Measurements from ENCODE around the gene ALX4.

Gene ALX4

GRCh38 chr11:44266056-44266780 lies 43.7 kb downstream of the ALX4 start:
- no peak for DNase-seq

GRCh38 chr11:44264761-44265160 lies 45.2 kb downstream of the ALX4 start:
- no peak for DNase-seq

GRCh38 chr11:44264438-44264749 lies 45.5 kb downstream of the ALX4 start:
- no peak for DNase-seq

DNA sequence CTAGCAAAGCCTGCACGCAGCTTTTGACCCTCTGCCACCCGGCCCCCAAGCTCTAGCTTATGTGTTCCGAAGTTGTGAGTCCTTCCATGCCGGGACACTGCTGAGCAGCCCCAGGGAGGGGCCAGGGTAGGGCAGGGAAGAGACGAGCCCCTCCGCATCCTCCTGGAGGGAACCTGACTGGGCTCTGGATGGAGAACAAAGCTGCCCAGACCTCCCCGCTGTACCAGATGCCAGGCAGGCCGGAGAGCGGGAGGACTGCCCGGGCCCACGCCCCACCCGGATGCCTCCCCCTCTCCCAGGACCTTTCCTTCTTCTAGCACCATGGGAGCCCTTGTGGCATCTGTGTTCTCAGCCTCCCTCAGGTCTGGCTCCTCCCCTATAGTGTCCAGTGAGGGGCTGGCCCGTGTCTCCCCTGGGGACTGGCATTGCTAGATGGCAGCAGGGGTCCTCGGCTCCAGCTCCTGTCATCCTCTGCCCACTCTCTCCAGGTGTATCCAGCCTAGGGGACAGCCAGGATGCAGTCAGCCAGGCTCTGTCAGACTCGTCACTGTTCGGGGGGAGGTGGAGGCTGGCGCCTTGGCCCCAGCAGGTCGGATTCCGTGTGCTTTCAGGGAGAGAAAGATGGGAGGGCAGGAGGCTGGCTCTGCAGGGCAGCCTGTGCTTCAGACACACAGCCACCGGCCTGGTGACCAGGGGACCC lies 46.1 kb downstream of the ALX4 start:
- no peak for DNase-seq

- DNase-seq: no peak
These were observed 47.9 kb downstream of the ALX4 start for GRCh38 chr11:44261800-44262591.

DNA sequence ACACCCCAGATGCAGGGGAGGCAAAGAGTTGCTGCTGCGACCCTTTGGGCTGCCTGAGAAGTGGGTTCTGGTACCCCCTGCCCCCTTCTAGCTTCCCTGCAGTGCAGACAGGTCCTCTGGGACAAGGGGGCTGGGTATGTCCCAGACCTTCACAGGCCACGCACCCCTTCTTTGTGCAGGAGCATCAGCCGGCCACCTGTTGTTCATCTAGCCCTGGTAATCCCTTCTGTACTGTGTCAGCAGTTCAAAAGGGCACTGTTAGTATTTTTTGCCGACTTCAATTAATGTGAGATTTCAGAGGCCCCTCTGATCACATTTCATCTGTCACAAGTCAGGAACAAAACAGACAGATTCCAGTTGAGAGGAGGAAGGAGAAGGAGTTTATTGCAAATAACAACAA lies 49.9 kb downstream of the ALX4 start:
- no peak for DNase-seq

DNA sequence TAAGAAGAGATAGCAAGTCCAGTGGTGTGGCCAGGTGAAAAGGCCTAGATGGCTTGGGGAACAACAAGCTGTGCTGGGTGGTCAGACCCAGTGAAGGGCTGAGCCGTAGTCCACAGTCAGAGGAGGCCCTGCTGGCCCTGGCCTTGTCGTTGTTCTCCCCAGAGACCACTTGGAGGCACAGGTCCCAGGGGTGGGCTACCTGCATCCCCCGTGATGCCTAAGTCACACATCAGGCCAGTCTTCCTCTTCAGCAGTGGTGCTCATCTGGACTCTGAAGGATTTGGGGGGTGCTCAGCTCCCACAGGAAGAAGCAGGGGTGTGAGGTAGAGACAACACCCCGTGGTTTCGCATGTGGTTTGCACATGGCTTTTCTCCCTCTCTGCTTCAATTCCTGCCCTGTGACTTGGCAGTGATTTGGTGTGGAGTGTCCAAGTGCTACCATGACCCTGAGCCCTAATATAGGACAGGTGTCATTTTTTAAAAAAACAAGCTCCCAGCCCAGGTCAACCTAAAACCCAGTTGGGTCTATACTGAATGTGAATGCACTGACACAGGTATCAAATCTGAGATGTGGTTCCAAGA lies 51.0 kb downstream of the ALX4 start:
- no peak for DNase-seq

GRCh38 chr11:44258190-44258489 lies 51.8 kb downstream of the ALX4 start:
- DNase-seq: no peak

DNA sequence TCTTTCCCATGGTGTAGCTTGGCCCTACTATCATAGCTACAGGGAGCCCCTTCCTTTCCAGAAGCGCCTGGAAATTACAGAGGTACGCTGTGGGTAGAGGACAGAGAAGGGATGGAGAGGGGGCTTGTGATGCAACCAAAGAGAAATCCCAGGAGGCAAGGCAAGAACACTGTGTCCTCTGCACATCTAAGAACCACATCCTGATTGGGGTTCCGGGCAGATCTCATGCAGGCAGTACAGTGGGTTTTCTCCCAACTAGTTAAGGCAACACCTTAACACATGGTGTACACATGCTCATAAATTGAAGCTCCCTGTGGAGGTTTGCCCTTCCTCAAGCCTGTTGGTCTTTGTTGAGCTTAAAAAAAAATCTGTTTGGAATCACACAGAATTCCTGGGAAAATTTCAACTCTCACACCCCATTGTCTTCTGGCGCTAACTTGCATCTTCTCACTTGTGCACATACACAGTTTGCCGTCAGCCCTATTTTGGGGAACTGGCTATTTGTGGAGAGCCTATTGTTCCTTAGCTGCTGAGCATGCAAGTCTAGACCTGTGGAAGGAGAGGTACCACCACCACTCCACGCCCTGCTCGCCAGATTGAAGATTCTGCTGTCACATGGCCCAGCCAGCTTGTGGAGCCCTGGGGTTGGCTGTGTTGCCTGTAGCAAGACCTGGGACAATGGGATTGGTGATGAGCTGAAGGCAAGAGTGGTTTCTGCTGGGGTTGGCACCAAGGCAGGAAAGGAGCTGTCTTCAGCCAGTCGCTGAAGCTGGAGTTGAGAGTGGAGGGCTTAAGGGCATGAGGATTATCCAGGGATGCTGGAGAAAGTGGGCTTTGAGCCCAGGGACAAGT lies 52.4 kb downstream of the ALX4 start:
- DNase-seq: no peak

DNA sequence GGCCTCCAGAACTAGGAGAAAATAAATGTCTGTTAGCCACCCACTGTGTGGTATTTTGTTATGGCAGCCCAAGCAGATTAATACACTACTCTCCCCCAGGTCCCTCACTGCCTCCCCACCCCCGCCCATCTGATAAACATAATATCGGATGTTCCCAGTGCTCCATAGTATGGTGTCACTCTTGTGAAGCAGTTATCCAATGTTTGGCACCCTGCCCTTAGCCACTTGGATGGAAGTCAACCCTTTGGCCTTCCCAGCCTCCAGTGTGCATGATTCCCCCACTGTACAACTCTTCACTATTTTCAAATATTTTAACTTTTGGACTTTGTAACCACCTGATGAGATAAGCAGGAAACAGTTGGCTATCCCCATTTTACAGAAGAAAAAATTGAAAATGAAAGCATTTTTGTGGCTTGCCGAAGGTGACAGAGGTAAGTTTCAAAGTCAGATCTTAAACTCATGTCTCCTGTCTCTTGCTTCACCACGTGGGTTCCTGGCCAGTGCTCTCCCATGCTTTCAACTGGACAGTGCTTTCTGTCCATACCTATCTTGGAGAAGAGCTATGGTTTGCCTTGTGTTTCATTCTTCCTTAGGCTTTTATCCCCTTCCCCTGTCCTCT lies 53.2 kb downstream of the ALX4 start:
- no peak for DNase-seq

DNA sequence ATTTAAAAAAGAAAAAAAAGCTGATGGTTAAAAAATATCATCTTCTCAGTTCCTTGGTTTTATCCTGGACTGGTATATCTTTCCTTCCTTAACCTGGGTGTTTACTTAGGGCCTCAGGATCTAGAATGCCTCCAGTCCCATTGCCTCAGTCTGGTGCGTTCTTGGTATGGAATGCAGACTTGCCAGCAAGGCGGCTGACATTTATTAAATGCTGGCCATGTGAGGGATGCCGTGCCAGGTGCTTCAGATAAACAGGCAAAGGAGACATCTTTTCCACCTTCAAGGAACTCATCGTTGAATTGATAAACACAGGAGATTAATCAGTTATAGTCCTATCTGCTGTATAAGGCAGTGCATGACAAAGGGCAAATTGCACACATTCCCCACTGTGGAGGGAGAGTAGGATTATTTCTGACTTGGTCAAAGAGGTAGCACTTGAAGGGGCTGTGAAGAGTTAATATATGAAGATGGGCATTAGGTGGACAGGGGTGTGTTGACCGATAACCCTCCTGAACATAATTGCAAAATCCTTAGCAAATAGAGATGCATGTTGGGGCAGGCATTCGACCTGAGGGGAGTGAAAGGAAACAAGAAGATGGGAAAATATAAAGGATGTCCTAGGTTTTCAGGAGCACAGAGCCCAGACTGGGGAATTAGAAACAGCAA lies 54.4 kb downstream of the ALX4 start:
- DNase-seq: no peak

DNA sequence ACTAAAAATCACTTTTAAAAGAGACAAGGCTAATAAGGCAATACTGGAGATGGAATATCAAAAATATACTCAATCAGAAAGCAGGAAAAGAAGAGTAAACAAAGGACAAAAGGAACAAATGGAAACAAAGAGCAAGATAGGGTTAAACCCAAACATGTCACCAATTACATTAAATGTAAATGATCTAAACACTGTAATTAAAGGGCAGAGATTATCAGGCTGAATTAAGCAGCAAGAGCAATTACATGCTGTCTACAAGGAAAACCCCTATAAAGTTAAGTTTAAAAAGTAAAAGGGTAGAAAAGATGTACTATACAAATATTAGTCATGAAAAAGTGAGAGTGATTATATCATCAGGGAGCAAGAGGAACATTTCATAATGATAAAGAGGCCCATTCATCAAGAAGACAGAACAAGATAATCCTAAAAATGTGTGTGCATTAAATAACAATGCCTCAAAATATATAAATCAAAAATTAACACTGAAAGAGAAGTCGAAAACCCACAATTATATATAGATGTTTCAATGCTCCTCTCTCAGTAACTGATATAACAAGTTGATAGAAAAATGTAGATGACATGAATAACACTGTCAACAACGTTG lies 56.8 kb downstream of the ALX4 start:
- DNase-seq: no peak

DNA sequence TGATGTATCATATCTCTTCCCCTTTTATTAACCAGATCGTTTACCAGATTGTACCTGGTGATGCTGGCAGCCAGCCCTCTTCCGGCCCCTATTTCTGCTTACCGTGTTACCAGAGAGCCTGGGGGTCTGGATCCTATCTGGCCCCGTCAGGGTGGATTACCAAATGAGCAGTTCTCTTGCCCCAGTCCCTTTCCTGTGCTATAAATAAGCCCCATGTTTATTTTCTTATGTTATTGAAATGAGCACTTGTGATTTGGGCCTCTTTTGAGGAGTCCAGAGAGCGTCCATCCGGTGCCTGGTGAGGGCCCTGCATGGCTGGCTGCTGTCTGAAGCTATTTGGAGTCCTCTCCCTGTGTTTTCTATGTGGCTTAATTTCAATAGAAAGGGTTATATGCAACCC lies 59.5 kb downstream of the ALX4 start:
- DNase-seq: no peak

- DNase-seq: no peak
These were observed 61.8 kb downstream of the ALX4 start for GRCh38 chr11:44248109-44248508.

- DNase-seq: no peak
These were observed 62.4 kb downstream of the ALX4 start for GRCh38 chr11:44247508-44247907.

- no peak for DNase-seq
These were observed 63.2 kb downstream of the ALX4 start for GRCh38 chr11:44246726-44247125.

DNA sequence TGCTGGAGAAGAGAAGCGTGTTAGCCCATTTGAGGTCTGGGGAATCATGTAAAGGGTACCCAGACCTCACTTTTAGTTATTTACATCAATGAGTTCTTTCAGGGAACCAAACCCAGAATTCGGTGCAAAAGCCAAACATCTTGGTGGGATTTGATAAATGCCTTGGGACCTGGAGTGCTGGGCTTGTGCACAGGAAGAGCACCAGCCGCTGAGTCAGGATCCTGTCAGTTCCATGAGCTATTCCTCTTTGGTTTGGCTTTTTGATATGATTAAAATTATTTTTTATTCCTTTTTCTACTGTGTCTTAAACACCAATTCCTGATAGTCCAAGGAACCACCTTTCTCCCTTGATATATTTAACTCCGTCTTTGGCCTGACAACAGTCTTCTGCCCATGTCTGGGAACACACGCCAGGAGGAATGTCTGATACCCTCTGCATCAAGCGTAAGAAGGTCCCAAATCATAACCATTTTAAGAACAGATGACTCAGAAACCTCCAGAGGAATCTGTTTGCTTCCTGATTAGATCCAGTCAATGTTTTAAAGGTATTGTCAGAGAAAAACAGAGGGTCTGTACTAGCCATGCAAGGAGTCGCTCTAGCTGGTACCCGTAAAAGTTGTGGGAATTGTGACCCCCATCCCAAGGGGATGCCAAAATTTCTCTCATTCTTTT lies 65.2 kb downstream of the ALX4 start:
- DNase-seq: no peak

DNA sequence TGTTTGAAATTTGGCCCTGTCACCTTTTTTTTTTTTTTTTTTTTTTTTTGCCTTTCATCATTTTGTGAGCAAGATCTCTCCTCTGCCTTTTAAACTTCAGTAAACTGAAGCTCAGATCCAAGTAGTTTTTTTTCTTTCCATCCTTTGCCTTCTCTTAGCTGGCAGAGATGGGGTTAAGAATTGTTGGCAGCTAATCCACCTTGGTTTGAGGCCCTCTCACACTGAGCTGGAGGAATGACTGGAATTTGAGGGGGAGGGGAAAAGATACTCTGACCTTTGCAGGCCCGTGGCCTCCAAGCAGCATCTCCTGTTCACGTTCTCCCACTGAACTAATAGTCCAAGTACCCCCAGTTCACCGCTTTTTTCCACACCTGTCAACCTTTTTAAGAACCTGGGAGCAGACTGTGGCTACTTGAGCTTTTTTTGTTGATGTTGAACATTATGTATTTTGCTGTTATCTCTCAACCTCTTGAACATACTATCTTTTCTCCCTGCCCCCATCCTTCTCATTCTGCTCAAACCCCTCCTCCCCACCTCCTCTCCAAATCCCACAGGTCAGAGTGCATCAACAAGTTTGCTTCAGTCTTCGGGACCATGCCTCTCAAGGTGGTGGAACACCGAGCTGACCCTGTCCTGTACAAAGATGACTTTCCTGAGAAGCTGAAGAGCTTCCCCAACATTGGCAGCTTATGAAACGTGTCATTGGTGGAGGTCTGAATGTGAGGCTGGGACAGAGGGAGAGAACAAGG lies 66.2 kb downstream of the ALX4 start:
- no peak for DNase-seq

DNA sequence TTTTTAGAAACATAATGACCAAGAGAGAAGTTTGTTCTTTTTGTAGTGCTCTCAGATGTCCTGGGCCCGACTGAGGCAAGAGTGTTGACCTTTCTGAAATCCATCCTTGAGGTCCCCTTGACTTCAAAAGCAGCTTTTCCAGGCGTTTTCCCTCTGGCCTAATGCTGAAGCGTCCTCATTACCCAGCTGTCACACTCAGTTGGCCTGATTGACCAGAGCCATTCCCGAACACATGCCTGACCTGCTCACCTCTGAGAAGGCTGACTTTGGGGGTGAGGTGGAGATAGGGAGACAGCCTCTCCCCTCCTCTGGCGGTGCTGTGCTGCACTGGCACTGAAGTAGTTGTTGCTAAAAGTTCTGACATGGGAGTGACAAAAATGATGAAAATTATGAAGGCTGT lies 66.9 kb downstream of the ALX4 start:
- DNase-seq: no peak

DNA sequence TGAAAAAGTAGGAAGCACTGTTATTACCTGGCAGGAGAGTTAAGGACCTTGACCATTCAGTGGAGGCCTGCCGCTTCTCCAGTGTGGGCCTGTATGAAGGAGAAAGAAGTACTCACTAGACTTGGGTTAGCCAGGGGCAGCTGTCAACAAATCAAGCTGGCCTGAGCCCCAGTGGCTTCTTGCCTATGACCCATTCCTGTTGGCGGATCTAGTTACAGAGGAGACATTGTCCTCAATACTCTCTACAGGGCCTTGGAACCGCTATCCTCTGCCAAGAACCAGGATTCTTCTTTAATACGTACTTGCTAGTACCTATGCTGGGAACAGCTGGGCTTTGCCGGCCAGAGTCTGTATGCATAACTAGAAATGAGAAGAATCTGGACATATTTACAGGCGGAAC lies 68.1 kb downstream of the ALX4 start:
- no peak for DNase-seq
